AG10803 (cell line): ENCODE measurements around the gene PTPMT1.
A peak's percentile ranks its signal among the peaks of the same experiment; 100 is the strongest.
"Not testable (repeated sequence)": the region's sequence is repeated elsewhere in the genome, so short reads cannot be mapped to it uniquely, and the experiment has no call there.

Experiments used
- DNase-seq: peaks from one replicate; pipeline ENCODE4 v3.0.0; 2010; ENCODE audit warnings: low read depth
- H3K4me3 ChIP-seq: 2 replicates; pipeline ENCODE4 v1.5.1; 2011; ENCODE audit warnings: mild to moderate bottlenecking, low read length, control low read depth
- CTCF ChIP-seq: conservative IDR thresholded peaks from 2 replicates; pipeline ENCODE4 v1.5.1; 2011; ENCODE audit warnings: mild to moderate bottlenecking, low read length, control low read depth, inconsistent platforms

PTPMT1 gene

GRCh38 chr11:47552056-47552565, 13.3 kb upstream of the PTPMT1 start:
- peak; percentile 71 for DNase-seq
- no peak for TF ChIP-seq CTCF
- H3K4me3 ChIP-seq, result peak overlapping the region; percentile 98

GRCh38 chr11:47552566-47553405, 12.6 kb upstream of the PTPMT1 start, which contains the start of gene CELF1:
CELF1 (minus strand) TSS chr11:47553132; CDS start chr11:47499523, 53,609 bp downstream.
- peak within 1 kb of the TSS; percentile 98 for H3K4me3 ChIP-seq
- DNase-seq, result peak; percentile 87
- peak; percentile 53 for TF ChIP-seq CTCF

- no peak for TF ChIP-seq CTCF
- peak; percentile 35 for DNase-seq
Measured at GRCh38 chr11:47553406-47553743, 12.0 kb upstream of the PTPMT1 start.

GRCh38 chr11:47557004-47557403, 8.4 kb upstream of the PTPMT1 start:
- not testable (repeated sequence) for H3K4me3 ChIP-seq, DNase-seq

More at GRCh38 chr11:47553406-47553743, 12.0 kb upstream of the PTPMT1 start:
- H3K4me3 ChIP-seq, result peak overlapping the region; percentile 66

- TF ChIP-seq CTCF, result no peak
- no peak overlapping the region for H3K4me3 ChIP-seq
- DNase-seq, result no peak
Measured at GRCh38 chr11:47558695-47559094, 6.7 kb upstream of the PTPMT1 start.

GRCh38 chr11:47560426-47560825, 5.0 kb upstream of the PTPMT1 start:
- TF ChIP-seq CTCF, result no peak
- peak; percentile 36 for DNase-seq
- H3K4me3 ChIP-seq, result no peak overlapping the region

GRCh38 chr11:47562393-47562792, 3.0 kb upstream of the PTPMT1 start:
- H3K4me3 ChIP-seq, DNase-seq: not testable (repeated sequence)

GRCh38 chr11:47564366-47564765, 1.0 kb upstream of the PTPMT1 start:
- peak overlapping the region; percentile 84 for H3K4me3 ChIP-seq
- DNase-seq, result not testable (repeated sequence)
